Neural cell (in vitro differentiated cells): ENCODE data around the gene FXYD1.

Source experiments
- EP300 ChIP-seq: fragments of 450-650 bp; conservative IDR thresholded peaks from 2 replicates; pipeline ENCODE4 v1.6.1; 2014; ENCODE audit warnings: antibody characterized with exemption, mild to moderate bottlenecking, moderate library complexity; ENCODE audit not compliant: poor library complexity, severe bottlenecking
- EZH2 ChIP-seq: fragments of 200-600, 300-800 bp; shearing (Covaris generic), sonication (generic); IDR thresholded peaks from 2 replicates; pipeline ENCODE4 v1.6.1; 2014; ENCODE audit warnings: antibody characterized with exemption, low read length, borderline replicate concordance, mild to moderate bottlenecking; ENCODE audit not compliant: insufficient read depth, poor library complexity, severe bottlenecking
- POLR2AphosphoS5 ChIP-seq: IDR thresholded peaks from 2 replicates; pipeline ENCODE4 v1.6.1; 2012
- RAD21 ChIP-seq: fragments of 450-650 bp; conservative IDR thresholded peaks from 2 replicates; pipeline ENCODE4 v1.6.1; 2014; ENCODE audit warnings: antibody characterized with exemption, mild to moderate bottlenecking, moderate library complexity
- SMC3 ChIP-seq: fragments of 450-650 bp; conservative IDR thresholded peaks from 2 replicates; pipeline ENCODE4 v1.6.1; 2014; ENCODE audit warnings: antibody characterized with exemption, mild to moderate bottlenecking, moderate library complexity; ENCODE audit not compliant: poor library complexity
- TF ChIP-seq, protein P1 (sequence below): fragments of 450-650 bp; IDR thresholded peaks from 2 replicates; pipeline ENCODE4 v1.5.1; 2014; ENCODE audit warnings: antibody characterized with exemption, mild to moderate bottlenecking, moderate library complexity; ENCODE audit not compliant: poor library complexity, severe bottlenecking

DNA sequence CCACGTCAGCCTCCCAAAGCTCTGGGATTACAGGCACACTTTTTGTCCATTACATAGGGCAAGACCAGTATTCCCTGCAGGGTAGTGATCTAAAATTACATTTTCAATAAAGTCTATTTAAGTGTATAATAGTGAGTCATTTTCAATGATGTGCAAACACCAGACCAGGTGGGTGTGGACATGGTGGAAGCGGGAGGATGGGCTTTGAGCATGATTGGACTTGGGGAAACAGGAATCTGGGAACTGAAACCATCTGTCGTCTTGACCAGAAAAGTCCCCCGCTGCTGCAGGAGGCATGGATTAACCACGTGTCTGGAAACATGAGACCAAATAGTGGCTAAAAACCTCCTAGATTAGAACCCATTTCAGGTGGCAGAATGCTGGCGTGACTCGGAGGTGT lies 18.1 kb upstream of the FXYD1 start:
- TF ChIP-seq, protein P1, sequence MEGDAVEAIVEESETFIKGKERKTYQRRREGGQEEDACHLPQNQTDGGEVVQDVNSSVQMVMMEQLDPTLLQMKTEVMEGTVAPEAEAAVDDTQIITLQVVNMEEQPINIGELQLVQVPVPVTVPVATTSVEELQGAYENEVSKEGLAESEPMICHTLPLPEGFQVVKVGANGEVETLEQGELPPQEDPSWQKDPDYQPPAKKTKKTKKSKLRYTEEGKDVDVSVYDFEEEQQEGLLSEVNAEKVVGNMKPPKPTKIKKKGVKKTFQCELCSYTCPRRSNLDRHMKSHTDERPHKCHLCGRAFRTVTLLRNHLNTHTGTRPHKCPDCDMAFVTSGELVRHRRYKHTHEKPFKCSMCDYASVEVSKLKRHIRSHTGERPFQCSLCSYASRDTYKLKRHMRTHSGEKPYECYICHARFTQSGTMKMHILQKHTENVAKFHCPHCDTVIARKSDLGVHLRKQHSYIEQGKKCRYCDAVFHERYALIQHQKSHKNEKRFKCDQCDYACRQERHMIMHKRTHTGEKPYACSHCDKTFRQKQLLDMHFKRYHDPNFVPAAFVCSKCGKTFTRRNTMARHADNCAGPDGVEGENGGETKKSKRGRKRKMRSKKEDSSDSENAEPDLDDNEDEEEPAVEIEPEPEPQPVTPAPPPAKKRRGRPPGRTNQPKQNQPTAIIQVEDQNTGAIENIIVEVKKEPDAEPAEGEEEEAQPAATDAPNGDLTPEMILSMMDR, result no peak
- TF ChIP-seq EP300, result no peak
- TF ChIP-seq SMC3, result no peak
- TF ChIP-seq POLR2AphosphoS5, result no peak
- no peak for TF ChIP-seq EZH2
- no peak for TF ChIP-seq RAD21
